ENCODE results near the gene PDZD4. TPM values are rescaled to one million over a fixed set of nuclear protein-coding genes. Genes with fewer than 3 reads are reported as not detected.

PDZD4 gene
- total RNA-seq, 4 donors from 2014 or later = 3.2 to 7.0 (median 4.5) TPM

GRCh38 chrX:153766871-153767673 is 63.3 kb downstream of the PDZD4 start:
- intact Hi-C loops (cut with DNase I) = loop anchor here (5.0 kb wide), 1 partner anchor 185 kb away; no protein-coding TSS in a partner anchor
- no peak for DNase-seq
- H3K27ac ChIP-seq = no peak overlapping the region
- H3K4me3 ChIP-seq (replicated peaks in 1 of 3) = no peak overlapping the region
- H3K36me3 ChIP-seq = no peaks in the 10 kb centered on the region
- no peak for TF ChIP-seq POLR2A (IDR thresholded peaks at IDR 0.05)
- no peaks in the 10 kb centered on the region for H3K4me1 ChIP-seq
- 86 to 88% methylated on average over 8 to 11 of the region's 56 CpGs for WGBS, 2 donors
- H3K27me3 ChIP-seq = no peaks in the 10 kb centered on the region
- no peaks in the 10 kb centered on the region for H3K9me3 ChIP-seq

GRCh38 chrX:153766098-153766817 is 64.1 kb downstream of the PDZD4 start:
- TF ChIP-seq POLR2A (IDR thresholded peaks at IDR 0.05) (no peak), CTCF (IDR thresholded peaks at IDR 0.05) (no peak)
- Histone ChIP-seq H3K27me3 (no peaks in the 10 kb centered on the region), H3K27ac (no peak overlapping the region), H3K36me3 (no peaks in the 10 kb centered on the region), H3K4me1 (no peaks in the 10 kb centered on the region), H3K9me3 (no peaks in the 10 kb centered on the region), H3K4me3 (replicated peaks in 1 of 3) (no peak overlapping the region)
- intact Hi-C loops (cut with DNase I) = loop anchor here (5.0 kb wide), 1 partner anchor 186 kb away; no protein-coding TSS in a partner anchor
- no peak for DNase-seq
- WGBS, 2 donors = 39 to 52% methylated on average over 12 to 21 of the region's 21 CpGs

- no peak for TF ChIP-seq POLR2A (IDR thresholded peaks at IDR 0.05)
- TF ChIP-seq CTCF (IDR thresholded peaks at IDR 0.05) = no peak
- intact Hi-C loops (cut with DNase I) = loop anchor here (5.0 kb wide), 1 partner anchor 187 kb away; no protein-coding TSS in a partner anchor
- 63 to 80% methylated on average over 3 of the region's 27 CpGs for WGBS, 2 donors
- Histone ChIP-seq H3K36me3 (no peaks in the 10 kb centered on the region), H3K4me3 (replicated peaks in 1 of 3) (no peak overlapping the region), H3K9me3 (no peaks in the 10 kb centered on the region), H3K27me3 (no peaks in the 10 kb centered on the region), H3K27ac (no peak overlapping the region), H3K4me1 (no peaks in the 10 kb centered on the region)
- no peak for DNase-seq
Measured at GRCh38 chrX:153765138-153766079, 64.9 kb downstream of the PDZD4 start.

GRCh38 chrX:153764786-153765137 is 65.6 kb downstream of the PDZD4 start:
- TF ChIP-seq CTCF (IDR thresholded peaks at IDR 0.05) (no peak), POLR2A (IDR thresholded peaks at IDR 0.05) (no peak)
- no peaks in the 10 kb centered on the region for H3K27me3 ChIP-seq
- no peak overlapping the region for H3K27ac ChIP-seq
- DNase-seq = no peak
- WGBS, 2 donors = no CpG with 5 or more reads among the region's 7 CpGs
- H3K4me3 ChIP-seq (replicated peaks in 1 of 3) = no peak overlapping the region
- no peaks in the 10 kb centered on the region for H3K36me3 ChIP-seq
- H3K9me3 ChIP-seq = no peaks in the 10 kb centered on the region
- intact Hi-C loops (cut with DNase I) = loop anchor here (5.0 kb wide), 1 partner anchor 188 kb away; no protein-coding TSS in a partner anchor
- no peaks in the 10 kb centered on the region for H3K4me1 ChIP-seq

Data from thyroid gland (tissue), 4 donors.